GM12878 (cell line): Measurements from ENCODE around the gene NDUFB11. TPM values are rescaled to one million over a fixed set of nuclear protein-coding genes. Genes with fewer than 3 reads are reported as not detected.
A peak's percentile ranks its signal among the peaks of the same experiment; 100 is the strongest.

Experiments used
- ATAC-seq: fragments of 200-7000 bp; cut with Tn5 transposase; 3 replicates; pipeline ENCODE4 v1.9.1; 2020; ENCODE audit warnings: mild to moderate bottlenecking, moderate library complexity
- BruUV-seq: library from RNA; stranded (reverse); fragments of 400-500 nt; replicated peaks from 2 replicates; lab custom pipeline; 2021; lab: Mats Ljungman, UMichigan
- CTCF ChIA-PET: fragments of 300-600 bp; sonication (Branson Sonifier 250); formaldehyde crosslinking; extraction: SDS; loops from one replicate; lab custom pipeline; 2021; ENCODE audit warnings: inconsistent platforms; lab: Yijun Ruan, JAX
- POLR2A ChIA-PET: fragments of 350-600 bp; formaldehyde crosslinking; extraction: SDS; loops from one replicate; lab custom pipeline; 2021; ENCODE audit warnings: inconsistent platforms; lab: Charles Lee
- RAD21 ChIA-PET: fragments of 300-600 bp; sonication (Branson Sonifier 250); formaldehyde crosslinking; loops from one replicate; lab custom pipeline; 2023; ENCODE audit warnings: antibody characterized with exemption; ENCODE audit not compliant: unreplicated experiment; lab: Charles Lee
- SMC1A ChIA-PET: fragments of 300-600 bp; sonication (Branson Sonifier 250); formaldehyde crosslinking; loops from one replicate; lab custom pipeline; 2023; ENCODE audit not compliant: unreplicated experiment, uncharacterized antibody; lab: Charles Lee
- DNase-seq: peaks from one replicate; pipeline ENCODE4 v3.0.0-alpha.2; 2011; ENCODE audit warnings: low read depth, low spot score
- FAIRE-seq: peaks from 3 replicates; lab custom pipeline; 2011; peaks lifted over from hg19 to GRCh38; lab: Jason Lieb, UNC
- H2AFZ ChIP-seq: 2 replicates; pipeline ENCODE4 v1.6.0; 2011; ENCODE audit warnings: low read depth, low read length, control low read depth; ENCODE audit not compliant: control insufficient read depth
- H3K27ac ChIP-seq: 2 replicates; pipeline ENCODE4 v1.5.1; 2011; ENCODE audit warnings: control low read depth; ENCODE audit not compliant: control insufficient read depth, insufficient read depth
- H3K27me3 ChIP-seq, 2 experiments: replicated peaks in 1 of 2; 2 replicates each; pipeline versions ENCODE4 v1.6.0 to v1.6.1; 2011; ENCODE audit warnings: low read length in 1 of 2; ENCODE audit not compliant: control insufficient read depth in 2 of 2, insufficient read depth in 2 of 2
- H3K36me3 ChIP-seq, 2 experiments: 2 replicates each; pipeline ENCODE4 v1.5.1; 2011; ENCODE audit warnings: low read length in 1 of 2; ENCODE audit not compliant: control insufficient read depth in 2 of 2, insufficient read depth in 2 of 2
- H3K4me1 ChIP-seq: 2 replicates; pipeline ENCODE4 v1.6.1; 2011; ENCODE audit warnings: mild to moderate bottlenecking, low read length, moderate library complexity, mixed read lengths; ENCODE audit not compliant: control insufficient read depth, insufficient read depth
- H3K4me2 ChIP-seq: 2 replicates; pipeline ENCODE4 v1.6.0; 2011; ENCODE audit warnings: control low read depth; ENCODE audit not compliant: control insufficient read depth, insufficient read depth
- H3K4me3 ChIP-seq: fragments of 200-600 bp; sonication (generic); 2 replicates; pipeline ENCODE4 v1.5.1; 2016
- H3K79me2 ChIP-seq: 2 replicates; pipeline ENCODE4 v1.6.0; 2011; ENCODE audit warnings: low read length; ENCODE audit not compliant: control insufficient read depth, insufficient read depth
- H3K9ac ChIP-seq: 2 replicates; pipeline ENCODE4 v1.8.0; 2011; ENCODE audit warnings: low read length, control low read depth, mixed read lengths; ENCODE audit not compliant: control insufficient read depth, insufficient read depth
- H3K9me3 ChIP-seq: replicated peaks from 3 replicates; pipeline ENCODE4 v1.5.1; 2011; ENCODE audit warnings: mild to moderate bottlenecking, low read length; ENCODE audit not compliant: control insufficient read depth, insufficient read depth
- H4K20me1 ChIP-seq: 2 replicates; pipeline ENCODE4 v1.6.0; 2011; ENCODE audit not compliant: control insufficient read depth, insufficient read depth
- ATF7 ChIP-seq: fragments of 450-650 bp; IDR thresholded peaks from 2 replicates; pipeline ENCODE4 v1.6.1; 2016; ENCODE audit warnings: low read depth, mild to moderate bottlenecking
- CHD1 ChIP-seq: IDR thresholded peaks from 2 replicates; pipeline ENCODE4 v1.6.1; 2012; ENCODE audit warnings: low read depth, low read length, improper control_type of control experiment
- EGR1 ChIP-seq, 2 experiments: IDR thresholded peaks; 1 replicate in 1 of 2; 2 replicates in 1 of 2; pipeline ENCODE4 v1.6.1; 2011 to 2012; ENCODE audit warnings: low read depth in 2 of 2, low read length in 2 of 2, borderline replicate concordance in 1 of 2, mild to moderate bottlenecking in 1 of 2, moderate library complexity in 1 of 2
- IKZF2 ChIP-seq, 2 experiments: fragments of 450-650 bp; IDR thresholded peaks; 2 replicates each; pipeline ENCODE4 v1.6.1; 2017; ENCODE audit warnings: mild to moderate bottlenecking in 2 of 2, moderate library complexity in 2 of 2
- NR2C2 ChIP-seq: IDR thresholded peaks from 2 replicates; pipeline ENCODE4 v1.6.1; 2011; ENCODE audit warnings: borderline replicate concordance, low read depth; ENCODE audit not compliant: control insufficient read depth, insufficient read length
- NR2F1 ChIP-seq: fragments of 450-650 bp; conservative IDR thresholded peaks from 2 replicates; pipeline ENCODE4 v1.6.1; 2017; ENCODE audit warnings: mild to moderate bottlenecking
- REST ChIP-seq: IDR thresholded peaks from 2 replicates; pipeline ENCODE4 v1.6.1; 2012; ENCODE audit warnings: mild to moderate bottlenecking, low read depth, low read length
- SIN3A ChIP-seq: IDR thresholded peaks from 2 replicates; pipeline ENCODE4 v1.6.1; 2012; ENCODE audit warnings: low read depth, low read length, improper control_type of control experiment
- ZNF384 ChIP-seq: IDR thresholded peaks from 2 replicates; pipeline ENCODE4 v1.6.1; 2012; ENCODE audit warnings: low read depth, mild to moderate bottlenecking, low read length, improper control_type of control experiment, borderline replicate concordance
- WGBS: methylation state at CpG from one replicate; pipeline ENCODE4 v1.1.6; 2016; ENCODE audit warnings: low lambda C conversion rate; ENCODE audit not compliant: insufficient replicate concordance, insufficient coverage; ENCODE audit errors: missing lambda C conversion rate; 5-methylcytosine and 5-hydroxymethylcytosine counted together
- in situ Hi-C: fragments of 300-500 bp; cut with MboI; formaldehyde crosslinking; loops from 9 replicates; pipeline ENCODE4 v1.14.3; 2018; ENCODE audit warnings: mixed read lengths
- intact Hi-C: fragments of 100-400 bp; cut with micrococcal nuclease; formaldehyde crosslinking; loops from one replicate; pipeline ENCODE4 v1.14.2; 2022; ENCODE audit not compliant: unreplicated experiment
- polyA plus RNA-seq, 11 experiments: library from polyadenylated mRNA; depleted of rRNA in 4 of 11; unstranded in 6 of 11; stranded (reverse) in 5 of 11; fragments of >200 nt; fragmentation: Nextera tagmentation in 4 of 11; fragmentation: Illumina TruSeq in 1 of 11; extraction: Ambion mirVana in 4 of 11; extraction: Trizol in 1 of 11; gene quantifications; 1 replicate in 1 of 11; 2 replicates in 10 of 11; pipeline versions ENCODE4 v1.2.1 to v1.2.3, GENCODE V29; 2011 to 2016; ENCODE audit warnings: inconsistent platforms in 2 of 11, missing spikeins in 2 of 11, low read depth in 1 of 11
- total RNA-seq, 4 experiments: library from RNA; depleted of rRNA in 3 of 4; stranded (reverse); fragments of >200 nt in 3 of 4; fragmentation: Illumina TruSeq in 1 of 4; extraction: Trizol in 1 of 4; gene quantifications; 2 replicates each; pipeline versions ENCODE4 v1.2.1 to v1.2.3, GENCODE V29; 2013 to 2021
- TF ChIP-seq, protein P1 (sequence below): fragments of 450-650 bp; conservative IDR thresholded peaks from 2 replicates; pipeline ENCODE4 v1.6.1; 2017; ENCODE audit warnings: mild to moderate bottlenecking, moderate library complexity

NDUFB11 gene
- total and polyA plus RNA-seq, 10 of the 15 experiments (the other 5 are each of a cell fraction or from before 2014, with no cell fraction given), result 16.1 to 202 (median 83.3) TPM

DNA sequence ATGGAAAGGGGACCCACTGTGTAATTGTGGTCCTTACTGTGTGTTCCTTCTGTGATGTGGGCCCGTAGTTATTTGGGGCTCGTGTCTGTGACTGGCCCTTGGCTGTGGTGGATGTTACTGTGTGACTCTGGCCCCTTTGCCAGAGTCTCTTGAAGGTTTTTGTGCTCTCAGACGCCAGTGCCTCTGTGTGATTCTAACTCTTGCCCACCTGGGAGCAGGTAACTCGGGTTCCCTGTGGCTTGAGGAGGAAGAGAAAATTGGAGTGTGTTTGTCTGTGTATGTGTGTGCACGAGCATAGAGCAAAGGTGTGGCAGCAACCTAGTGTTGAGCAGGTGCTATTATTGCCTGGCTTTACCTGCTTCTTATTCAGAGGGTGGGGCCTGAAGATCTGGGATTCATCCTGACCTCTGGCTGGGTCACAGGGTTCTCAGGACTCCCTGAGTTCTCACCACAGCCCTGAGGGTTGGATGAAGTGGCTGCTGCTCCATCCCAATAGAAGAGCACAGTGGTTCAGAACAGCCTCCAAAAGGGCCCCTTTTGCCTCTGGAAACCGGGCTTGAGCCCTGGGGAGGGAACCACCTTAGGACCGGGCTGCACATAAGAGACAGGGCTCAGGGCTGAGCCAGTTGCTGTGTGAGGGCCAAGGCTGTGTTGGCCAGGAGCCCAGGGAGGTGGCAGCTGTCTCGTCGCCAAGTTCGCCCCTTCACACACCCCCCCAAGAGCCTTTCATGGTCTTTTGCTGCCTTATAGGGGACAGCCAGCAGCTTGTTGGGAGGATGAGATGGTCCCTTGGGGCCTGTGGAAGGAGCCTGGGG is 1.8 kb upstream of the NDUFB11 start (continued):
- TF ChIP-seq SIN3A (no peak), ZNF384 (no peak), NR2F1 (no peak)

DNA sequence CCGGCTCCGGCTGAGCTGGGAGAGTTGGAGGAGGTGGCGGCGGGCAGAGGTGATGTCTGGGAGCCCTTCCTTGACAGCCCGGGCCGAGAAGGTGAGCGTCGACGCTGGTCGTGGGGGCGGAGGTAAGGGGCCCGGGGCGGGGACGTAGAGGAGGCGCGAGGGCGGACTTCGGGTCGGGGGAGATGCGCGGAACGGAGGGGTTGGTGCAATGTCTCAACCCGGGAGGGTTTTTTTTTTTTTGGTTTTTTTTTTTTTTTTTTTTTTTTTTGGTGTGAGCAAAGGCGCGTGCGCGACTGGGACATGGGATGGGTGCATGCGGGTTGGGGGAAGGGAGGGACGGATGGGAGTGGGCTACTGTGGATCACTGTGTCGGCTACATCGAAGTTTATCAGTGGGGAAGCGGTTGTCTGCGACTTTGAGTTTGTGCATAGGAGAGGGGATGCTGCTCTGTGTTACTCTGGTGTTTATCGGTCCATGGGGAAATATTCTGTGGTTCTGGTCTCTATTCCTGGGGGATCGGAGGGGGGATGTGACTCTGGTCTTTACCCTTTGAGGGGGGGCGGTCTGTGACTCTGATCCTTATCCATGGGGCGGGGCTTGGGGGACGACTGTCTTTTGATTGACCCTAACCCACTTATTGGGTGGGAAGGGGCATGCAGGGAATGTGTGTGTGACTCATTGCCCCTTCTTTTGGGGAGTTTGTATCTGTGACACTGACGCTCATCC is 1.1 kb upstream of the NDUFB11 start:
- POLR2A ChIA-PET, result interaction anchor here (0.6 to 1.9 kb wide), 9 partner anchors 11 to 414 kb away, joined by 3 to 20 read pairs (median 5); partner anchors contain the start of genes CDK16, RP2 and USP11
- in situ Hi-C loops, result no loop called here

More for the DNA sequence above, 1.1 kb upstream of the NDUFB11 start:
- peak; percentile 46 for ATAC-seq
- H2AFZ ChIP-seq, result peak overlapping the region; percentile 44; the same call in 1 of the 2 replicates
- TF ChIP-seq REST (0 out of 2 replicates have a peak, but pooled peaks have one; percentile 0), ATF7 (no peak), IKZF2 (IDR thresholded peaks at IDR 0.05) (no peak), CHD1 (peak; percentile 45; the same call in 1 of the 2 replicates), EGR1 (IDR thresholded peaks at IDR 0.05; ENCODE audit: borderline replicate concordance in 1 of 2, low read depth in 2 of 2, low read length in 2 of 2) (peak in 1 of 2 experiments; percentile 29; a peak in 1 of 3 replicates), ZNF384 (peak; percentile 78), NR2C2 (no peak)
- TF ChIP-seq, protein P1, sequence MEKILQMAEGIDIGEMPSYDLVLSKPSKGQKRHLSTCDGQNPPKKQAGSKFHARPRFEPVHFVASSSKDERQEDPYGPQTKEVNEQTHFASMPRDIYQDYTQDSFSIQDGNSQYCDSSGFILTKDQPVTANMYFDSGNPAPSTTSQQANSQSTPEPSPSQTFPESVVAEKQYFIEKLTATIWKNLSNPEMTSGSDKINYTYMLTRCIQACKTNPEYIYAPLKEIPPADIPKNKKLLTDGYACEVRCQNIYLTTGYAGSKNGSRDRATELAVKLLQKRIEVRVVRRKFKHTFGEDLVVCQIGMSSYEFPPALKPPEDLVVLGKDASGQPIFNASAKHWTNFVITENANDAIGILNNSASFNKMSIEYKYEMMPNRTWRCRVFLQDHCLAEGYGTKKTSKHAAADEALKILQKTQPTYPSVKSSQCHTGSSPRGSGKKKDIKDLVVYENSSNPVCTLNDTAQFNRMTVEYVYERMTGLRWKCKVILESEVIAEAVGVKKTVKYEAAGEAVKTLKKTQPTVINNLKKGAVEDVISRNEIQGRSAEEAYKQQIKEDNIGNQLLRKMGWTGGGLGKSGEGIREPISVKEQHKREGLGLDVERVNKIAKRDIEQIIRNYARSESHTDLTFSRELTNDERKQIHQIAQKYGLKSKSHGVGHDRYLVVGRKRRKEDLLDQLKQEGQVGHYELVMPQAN, result 0 out of 2 replicates have a peak, but pooled peaks have one; percentile 21
- no peak for FAIRE-seq
- peak overlapping the region; percentile 80 for H3K4me3 ChIP-seq
- peaks cover 0 to under 1% of the 10 kb centered on the region in 2 experiments; a peak in 1 of 4 replicates for H3K36me3 ChIP-seq
- no peaks in the 10 kb centered on the region for H4K20me1 ChIP-seq
- H3K4me1 ChIP-seq, result peaks cover 6% of the 10 kb centered on the region; the same call in 1 of the 2 replicates
- SMC1A ChIA-PET, result interaction anchor here (1.2 kb wide), 2 partner anchors 45 to 47 kb away, joined by 4 to 8 read pairs; no protein-coding TSS in a partner anchor
- H3K4me2 ChIP-seq, result peak overlapping the region; percentile 66
- RAD21 ChIA-PET, result interaction anchor here (0.7 to 2.0 kb wide), 7 partner anchors 46 to 505 kb away, joined by 3 to 14 read pairs (median 4); partner anchors contain the start of genes CDK16, ELK1 and RP2
- no peaks in the 10 kb centered on the region for H3K27me3 ChIP-seq
- 30% methylated on average over 17 of the region's 39 CpGs for WGBS
- H3K9me3 ChIP-seq, result no peaks in the 10 kb centered on the region; the same call in 2 of the 3 replicates
- peaks cover 57% of the 10 kb centered on the region for H3K79me2 ChIP-seq
- H3K27ac ChIP-seq, result peak overlapping the region; percentile 87
- BruUV-seq, result no TSS peak
- peak overlapping the region; percentile 90 for H3K9ac ChIP-seq
- intact Hi-C loops, result loop anchor here (2.0 kb wide), 1 partner anchor 47 kb away; the partner anchor contains the start of gene UBA1
- CTCF ChIA-PET, result interaction anchor here (0.9 to 1.5 kb wide), 8 partner anchors 7 to 291 kb away, joined by 3 to 8 read pairs (median 4); no protein-coding TSS in a partner anchor
- no peak for DNase-seq
